Heart right ventricle (tissue), 16 donors: ENCODE data around the gene SEPTIN10. TPM values are rescaled to one million over a fixed set of nuclear protein-coding genes. Genes with fewer than 3 reads are reported as not detected.

Experiments
- ATAC-seq, 8 donors: fragments of 200-7000 bp; cut with Tn5 transposase; one replicate each; pipeline ENCODE4 v1.9.1; 2020; ENCODE audit warnings: mild to moderate bottlenecking in 8 of 8, moderate library complexity in 8 of 8, moderate number of reproducible peaks in 1 of 8
- DNase-seq, 2 donors: peaks; one replicate each; pipeline ENCODE4 v3.0.0-alpha.2; 2020
- H3K27ac ChIP-seq, 10 donors: fragments of 200-600 bp; sonication (generic) in 2 of 10; one replicate each; pipeline versions ENCODE4 v1.5.0 to v1.8.0; 2020 to 2022; ENCODE audit warnings: mild to moderate bottlenecking in 3 of 10
- H3K27me3 ChIP-seq, 7 donors: fragments of 200-600 bp; one replicate each; pipeline ENCODE4 v1.8.0; 2021 to 2022; ENCODE audit warnings: mild to moderate bottlenecking in 2 of 7
- H3K36me3 ChIP-seq, 9 donors: fragments of 200-600 bp; sonication (generic) in 1 of 9; one replicate each; pipeline versions ENCODE4 v1.5.0 to v1.8.0; 2020 to 2022; ENCODE audit warnings: mild to moderate bottlenecking in 2 of 9
- H3K4me1 ChIP-seq, 9 donors: fragments of 200-600 bp; sonication (generic) in 1 of 9; one replicate each; pipeline versions ENCODE4 v1.5.0 to v1.8.0; 2020 to 2022; ENCODE audit warnings: mild to moderate bottlenecking in 4 of 9
- H3K4me3 ChIP-seq, 10 donors: fragments of 200-600 bp; sonication (generic) in 2 of 10; one replicate each; pipeline versions ENCODE4 v1.5.0 to v1.8.0; 2020 to 2022; ENCODE audit warnings: mild to moderate bottlenecking in 7 of 10, moderate library complexity in 2 of 10
- H3K9me3 ChIP-seq, 11 donors: fragments of 200-600 bp in 10 of 11; sonication (generic) in 2 of 11; one replicate each; pipeline versions ENCODE4 v1.5.0 to v1.8.0; 2013 to 2022; ENCODE audit warnings: mild to moderate bottlenecking in 2 of 11, control low read depth in 1 of 11, moderate library complexity in 1 of 11
- CTCF ChIP-seq, 9 donors: fragments of 200-600 bp; sonication (generic) in 2 of 9; IDR thresholded peaks; one replicate each; pipeline versions ENCODE4 v1.5.0 to v1.8.0; 2021 to 2022; ENCODE audit warnings: antibody characterized with exemption in 9 of 9, mild to moderate bottlenecking in 5 of 9, moderate library complexity in 1 of 9
- WGBS, 2 donors: extraction: QIAGEN DNeasy Blood & Tissue Kit; methylation state at CpG; one replicate each; pipeline ENCODE4 v1.1.7; 2013; ENCODE audit warnings: inconsistent platforms in 1 of 2; 5-methylcytosine and 5-hydroxymethylcytosine counted together
- intact Hi-C, 10 donors: fragments of 100-400 bp; cut with DNase I; formaldehyde crosslinking; loops; one replicate each; pipeline versions ENCODE4 v1.11.1 to v1.14.2; 2022
- polyA plus RNA-seq, 2 donors: library from polyadenylated mRNA; stranded (reverse); fragments of 200-250 nt; gene quantifications; one replicate each; pipeline ENCODE4 v1.2.3, GENCODE V29; 2013
- total RNA-seq, 10 donors: library from RNA; stranded (reverse); fragmentation: NEBNext Ultra II Directional in 3 of 10; extraction: Animal tissue kit (Norgen Biotek cat#: 25700) in 3 of 10; gene quantifications; one replicate each; pipeline versions ENCODE4 v1.2.1 to v1.2.4, GENCODE V29; 2021 to 2023
- donor health status: Arrhythmogenic right ventricular cardiomyopathy.
- donor health status: ischemic (EF 13 %, LVEDD 7.1; RV severe dilation, severe dysfunction).
- donor health status: healthy with polysubstance abuse.
- donor health status: DM: no; HTN: yes; CAD: no.
- donor health status: DM: no; HTN: no; CAD: no.
- donor health status: ischemic (EF 25% LVEDD 6.9; RV normal size, moderate dysfunction).
- donor health status: ischemic (EF 25% LVEDD 5.7; RV mildly dilated, moderate dysfunction).
- donor health status: healthy.
- donor health status: DM: yes; HTN: yes; CAD: no.
- donor health status: Ischemic cardiomyopathy.
- donor health status: ischemic (EF 35%, LVEDD 5.7; RV mildly dilated, moderate dysfunction).
- donor health status: nonischemic (EF 11% LVEDD 7.7; RV severe dilation, severe dysfunction).
- donor health status: DM: yes; HTN: yes; CAD: no.
- donor health status: PGD.
- donor health status: ischemic (EF 29% LVEDD 5.4; RV normal size, mild dysfunction).
- donor health status: nonischemic (EF 23%, LVEDD 6.1; RV moderate dilation, normal function).

Gene SEPTIN10
- total and polyA plus RNA-seq, 12 donors: 20.9 to 61.0 (median 50.1) TPM

- Histone ChIP-seq H3K27ac (peak overlapping the region in 2 of 10 donors; percentile 10 to 55), H3K9me3 (no peaks in the 10 kb centered on the region), H3K4me3 (no peak overlapping the region), H3K4me1 (peaks cover 0 to 12% (median 0%) of the 10 kb centered on the region in 9 donors), H3K27me3 (no peaks in the 10 kb centered on the region), H3K36me3 (peaks cover 0 to 71% (median 0%) of the 10 kb centered on the region in 9 donors)
- intact Hi-C loops: no loop called here
- TF ChIP-seq CTCF (IDR thresholded peaks at IDR 0.05): no peak
- no peak for DNase-seq
- 68 to 74% methylated on average over 9 of the region's 9 CpGs for WGBS, 2 donors
- ATAC-seq: peak; percentile 49 to 90 (median 74)
These were observed 55.5 kb downstream of the SEPTIN10 start for GRCh38 chr2:109558076-109558882.

- DNase-seq: no peak
- peaks cover 0 to 10% (median 0%) of the 10 kb centered on the region in 9 donors for H3K4me1 ChIP-seq
- H3K36me3 ChIP-seq: peaks cover 0 to 71% (median 2%) of the 10 kb centered on the region in 9 donors
- intact Hi-C loops: no loop called here
- H3K9me3 ChIP-seq: no peaks in the 10 kb centered on the region
- ATAC-seq: no peak
- 90 to 97% methylated on average over 1 of the region's 1 CpG for WGBS, 2 donors
- no peak overlapping the region for H3K27ac ChIP-seq
- no peak for TF ChIP-seq CTCF (IDR thresholded peaks at IDR 0.05)
- H3K27me3 ChIP-seq: no peaks in the 10 kb centered on the region
- no peak overlapping the region for H3K4me3 ChIP-seq
These were observed 56.5 kb downstream of the SEPTIN10 start for GRCh38 chr2:109557309-109557708.

- WGBS, 2 donors: 95% methylated on average over 9 of the region's 9 CpGs
- H3K27ac ChIP-seq: no peak overlapping the region
- intact Hi-C loops: no loop called here
- no peaks in the 10 kb centered on the region for H3K27me3 ChIP-seq
- H3K4me1 ChIP-seq: peaks cover 0 to 10% (median 0%) of the 10 kb centered on the region in 9 donors
- ATAC-seq (no peak), DNase-seq (no peak)
- peaks cover 0 to 70% (median 4%) of the 10 kb centered on the region in 9 donors for H3K36me3 ChIP-seq
- no peak for TF ChIP-seq CTCF (IDR thresholded peaks at IDR 0.05)
- H3K4me3 ChIP-seq: no peak overlapping the region
- H3K9me3 ChIP-seq: no peaks in the 10 kb centered on the region
These were observed 58.3 kb downstream of the SEPTIN10 start for GRCh38 chr2:109555346-109555900.

- ATAC-seq: no peak
- intact Hi-C loops: no loop called here
- DNase-seq: no peak
- WGBS, 2 donors: 79 to 86% methylated on average over 2 of the region's 2 CpGs
- H3K36me3 ChIP-seq: peaks cover 0 to 63% (median 4%) of the 10 kb centered on the region in 9 donors
- no peak for TF ChIP-seq CTCF (IDR thresholded peaks at IDR 0.05)
- H3K9me3 ChIP-seq: no peaks in the 10 kb centered on the region
- H3K27ac ChIP-seq: no peak overlapping the region
- no peak overlapping the region for H3K4me3 ChIP-seq
- peaks cover 0 to 10% (median 0%) of the 10 kb centered on the region in 9 donors for H3K4me1 ChIP-seq
- H3K27me3 ChIP-seq: no peaks in the 10 kb centered on the region
These were observed 59.0 kb downstream of the SEPTIN10 start for GRCh38 chr2:109554758-109555157.
